Hepatocyte (in vitro differentiated cells): ENCODE data around the gene CCDC183.

Source experiments
- CTCF ChIP-seq: fragments of 200-600 bp; sonication (generic); IDR thresholded peaks from 2 replicates; pipeline ENCODE4 v1.5.1; 2016; ENCODE audit warnings: antibody characterized with exemption, mild to moderate bottlenecking; ENCODE audit not compliant: poor library complexity
- EZH2 ChIP-seq: fragments of 200-600 bp; sonication (generic); IDR thresholded peaks from 2 replicates; pipeline ENCODE4 v1.6.1; 2016; ENCODE audit warnings: antibody characterized with exemption, mild to moderate bottlenecking, borderline replicate concordance

- TF ChIP-seq CTCF (no peak), EZH2 (no peak)
Observed at GRCh38 chr9:136789523-136789937, 6.6 kb upstream of the CCDC183 start.
